WTC11 (cell line): ENCODE results near the gene UNC13D. TPM values are rescaled to one million over a fixed set of nuclear protein-coding genes. Genes with fewer than 3 reads are reported as not detected.
A peak's percentile ranks its signal among the peaks of the same experiment; 100 is the strongest.

Experiments used
- ATAC-seq: fragments of 200-7000 bp; cut with Tn5 transposase; 2 replicates; pipeline ENCODE4 v1.10.0; 2021; ENCODE audit warnings: mild to moderate bottlenecking, moderate library complexity
- CTCF ChIA-PET: fragments of 300-600 bp; sonication (Branson Sonifier 250); formaldehyde crosslinking; loops from one replicate; lab custom pipeline; 2021; ENCODE audit warnings: antibody characterized with exemption; lab: Charles Lee
- POLR2A ChIA-PET: fragments of 350-600 bp; sonication (Branson Sonifier 250); formaldehyde crosslinking; loops from one replicate; lab custom pipeline; 2021; ENCODE audit warnings: antibody characterized with exemption; lab: Charles Lee
- DNase-seq: peaks from one replicate; pipeline ENCODE4 v3.0.0; 2021; ENCODE audit warnings: low spot score
- H3K27ac Mint-ChIP-seq: 2 replicates; pipeline ENCODE4 v1.8.0; 2021; ENCODE audit warnings: mixed read lengths
- H3K27me3 Mint-ChIP-seq: 2 replicates; pipeline ENCODE4 v1.8.0; 2021; ENCODE audit warnings: low read depth, mild to moderate bottlenecking, moderate library complexity, mixed read lengths
- H3K36me3 Mint-ChIP-seq: 2 replicates; pipeline ENCODE4 v1.8.0; 2021; ENCODE audit warnings: mixed read lengths
- H3K4me1 Mint-ChIP-seq: 2 replicates; pipeline ENCODE4 v1.8.0; 2022; ENCODE audit warnings: mixed read lengths
- H3K4me3 Mint-ChIP-seq: 2 replicates; pipeline ENCODE4 v1.8.0; 2021; ENCODE audit warnings: mild to moderate bottlenecking, moderate library complexity, mixed read lengths
- H3K9me3 Mint-ChIP-seq: 2 replicates; pipeline ENCODE4 v1.8.0; 2021; ENCODE audit warnings: mixed read lengths
- CREM ChIP-seq: sonication (generic); formaldehyde crosslinking; IDR thresholded peaks from 2 replicates; pipeline ENCODE4 v1.8.1; 2022; ENCODE audit warnings: mild to moderate bottlenecking, missing genetic modification reagents, moderate library complexity
- E2F1 ChIP-seq: sonication (generic); formaldehyde crosslinking; IDR thresholded peaks from 2 replicates; pipeline ENCODE4 v1.8.0; 2022; ENCODE audit warnings: mild to moderate bottlenecking, missing genetic modification reagents
- EMX1 ChIP-seq: fragments of 250-450 bp; sonication (Bioruptor Pico); IDR thresholded peaks from 2 replicates; pipeline ENCODE4 v1.8.0; 2021; ENCODE audit warnings: mild to moderate bottlenecking
- HMGA2 ChIP-seq: fragments of 250-450 bp; sonication (Bioruptor Pico); IDR thresholded peaks from 2 replicates; pipeline ENCODE4 v1.4.0; 2021; ENCODE audit warnings: mild to moderate bottlenecking, moderate library complexity
- NFYB ChIP-seq: sonication (generic); formaldehyde crosslinking; conservative IDR thresholded peaks from 2 replicates; pipeline ENCODE4 v1.8.0; 2022; ENCODE audit warnings: low read depth, missing genetic modification reagents
- NR2C2 ChIP-seq: sonication (generic); formaldehyde crosslinking; IDR thresholded peaks from 2 replicates; pipeline ENCODE4 v1.8.0; 2022; ENCODE audit warnings: mild to moderate bottlenecking, missing genetic modification reagents
- SOX15 ChIP-seq: fragments of 250-450 bp; sonication (Bioruptor Pico); IDR thresholded peaks from 2 replicates; pipeline ENCODE4 v1.9.0; 2021; ENCODE audit warnings: mild to moderate bottlenecking
- SP1 ChIP-seq: sonication (generic); formaldehyde crosslinking; conservative IDR thresholded peaks from 2 replicates; pipeline ENCODE4 v1.8.1; 2022; ENCODE audit warnings: missing genetic modification reagents
- TEAD1 ChIP-seq: sonication (generic); formaldehyde crosslinking; IDR thresholded peaks from 2 replicates; pipeline ENCODE4 v1.8.0; 2022; ENCODE audit warnings: mild to moderate bottlenecking, missing genetic modification reagents
- ZNF532 ChIP-seq: fragments of 250-450 bp; sonication (Bioruptor Pico); IDR thresholded peaks from 2 replicates; pipeline ENCODE4 v1.9.0; 2021; ENCODE audit warnings: mild to moderate bottlenecking, borderline replicate concordance
- total RNA-seq: library from RNA; stranded (reverse); gene quantifications from 3 replicates; pipeline ENCODE4 v1.2.3, GENCODE V29; 2021
- TF ChIP-seq, protein P1 (sequence below): sonication (generic); formaldehyde crosslinking; IDR thresholded peaks from 2 replicates; pipeline ENCODE4 v1.8.1; 2023; ENCODE audit warnings: mild to moderate bottlenecking, missing genetic modification reagents, borderline replicate concordance
- TF ChIP-seq, protein P2 (sequence below): fragments of 250-450 bp; sonication (Bioruptor Pico); IDR thresholded peaks from 2 replicates; pipeline ENCODE4 v2.1.2; 2022; ENCODE audit warnings: mild to moderate bottlenecking, moderate library complexity
- TF ChIP-seq, protein P3 (sequence below): sonication (generic); formaldehyde crosslinking; IDR thresholded peaks from 2 replicates; pipeline ENCODE4 v1.8.1; 2023; ENCODE audit warnings: mild to moderate bottlenecking, moderate library complexity, missing genetic modification reagents
- TF ChIP-seq, protein P4 (sequence below): fragments of 250-450 bp; sonication (Bioruptor Pico); IDR thresholded peaks from 2 replicates; pipeline ENCODE4 v1.9.0; 2021; ENCODE audit warnings: moderate library complexity, mild to moderate bottlenecking, inconsistent platforms, borderline replicate concordance

Gene UNC13D
- total RNA-seq, 1 experiment from 2014 or later: 13.1 TPM

DNA sequence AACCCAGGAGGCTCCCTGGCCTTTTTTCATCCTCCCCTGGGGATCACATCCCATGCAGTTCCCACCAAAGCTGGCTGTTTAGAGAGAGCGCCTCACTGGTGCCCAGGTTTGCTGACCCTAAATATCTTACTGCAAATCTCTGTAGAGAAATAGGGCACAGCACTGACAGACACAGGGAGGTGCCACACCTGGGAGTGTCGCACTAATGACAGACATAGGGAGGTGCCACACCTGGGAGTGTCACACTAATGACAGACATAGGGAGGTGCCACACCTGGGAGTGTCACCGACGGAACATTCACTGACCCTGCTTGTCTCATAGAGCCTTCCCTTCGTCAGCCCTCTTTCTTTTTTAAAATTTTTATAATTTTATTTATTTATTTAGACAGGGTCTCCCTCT lies 34.0 kb downstream of the UNC13D start:
- TF ChIP-seq, protein P1, sequence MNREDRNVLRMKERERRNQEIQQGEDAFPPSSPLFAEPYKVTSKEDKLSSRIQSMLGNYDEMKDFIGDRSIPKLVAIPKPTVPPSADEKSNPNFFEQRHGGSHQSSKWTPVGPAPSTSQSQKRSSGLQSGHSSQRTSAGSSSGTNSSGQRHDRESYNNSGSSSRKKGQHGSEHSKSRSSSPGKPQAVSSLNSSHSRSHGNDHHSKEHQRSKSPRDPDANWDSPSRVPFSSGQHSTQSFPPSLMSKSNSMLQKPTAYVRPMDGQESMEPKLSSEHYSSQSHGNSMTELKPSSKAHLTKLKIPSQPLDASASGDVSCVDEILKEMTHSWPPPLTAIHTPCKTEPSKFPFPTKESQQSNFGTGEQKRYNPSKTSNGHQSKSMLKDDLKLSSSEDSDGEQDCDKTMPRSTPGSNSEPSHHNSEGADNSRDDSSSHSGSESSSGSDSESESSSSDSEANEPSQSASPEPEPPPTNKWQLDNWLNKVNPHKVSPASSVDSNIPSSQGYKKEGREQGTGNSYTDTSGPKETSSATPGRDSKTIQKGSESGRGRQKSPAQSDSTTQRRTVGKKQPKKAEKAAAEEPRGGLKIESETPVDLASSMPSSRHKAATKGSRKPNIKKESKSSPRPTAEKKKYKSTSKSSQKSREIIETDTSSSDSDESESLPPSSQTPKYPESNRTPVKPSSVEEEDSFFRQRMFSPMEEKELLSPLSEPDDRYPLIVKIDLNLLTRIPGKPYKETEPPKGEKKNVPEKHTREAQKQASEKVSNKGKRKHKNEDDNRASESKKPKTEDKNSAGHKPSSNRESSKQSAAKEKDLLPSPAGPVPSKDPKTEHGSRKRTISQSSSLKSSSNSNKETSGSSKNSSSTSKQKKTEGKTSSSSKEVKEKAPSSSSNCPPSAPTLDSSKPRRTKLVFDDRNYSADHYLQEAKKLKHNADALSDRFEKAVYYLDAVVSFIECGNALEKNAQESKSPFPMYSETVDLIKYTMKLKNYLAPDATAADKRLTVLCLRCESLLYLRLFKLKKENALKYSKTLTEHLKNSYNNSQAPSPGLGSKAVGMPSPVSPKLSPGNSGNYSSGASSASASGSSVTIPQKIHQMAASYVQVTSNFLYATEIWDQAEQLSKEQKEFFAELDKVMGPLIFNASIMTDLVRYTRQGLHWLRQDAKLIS (CRISPR knock-in tag): no peak
- TF ChIP-seq, protein P2, sequence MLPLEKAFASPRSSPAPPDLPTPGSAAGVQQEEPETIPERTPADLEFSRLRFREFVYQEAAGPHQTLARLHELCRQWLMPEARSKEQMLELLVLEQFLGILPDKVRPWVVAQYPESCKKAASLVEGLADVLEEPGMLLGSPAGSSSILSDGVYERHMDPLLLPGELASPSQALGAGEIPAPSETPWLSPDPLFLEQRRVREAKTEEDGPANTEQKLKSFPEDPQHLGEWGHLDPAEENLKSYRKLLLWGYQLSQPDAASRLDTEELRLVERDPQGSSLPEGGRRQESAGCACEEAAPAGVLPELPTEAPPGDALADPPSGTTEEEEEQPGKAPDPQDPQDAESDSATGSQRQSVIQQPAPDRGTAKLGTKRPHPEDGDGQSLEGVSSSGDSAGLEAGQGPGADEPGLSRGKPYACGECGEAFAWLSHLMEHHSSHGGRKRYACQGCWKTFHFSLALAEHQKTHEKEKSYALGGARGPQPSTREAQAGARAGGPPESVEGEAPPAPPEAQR (CRISPR knock-in tag): no peak
- peak; percentile 33; the same call in 1 of the 2 replicates for TF ChIP-seq SP1
- TF ChIP-seq, all 79 proteins: peak for 1
- ChIA-PET CTCF (no interaction called here), POLR2A (no interaction called here)
- H3K36me3 Mint-ChIP-seq: peaks cover 14% of the 10 kb centered on the region; the same call in 1 of the 2 replicates
- DNase-seq (no peak), ATAC-seq (peak; percentile 42)
- H3K4me3 Mint-ChIP-seq: no peak overlapping the region
- no peak overlapping the region for H3K27ac Mint-ChIP-seq
- no peaks in the 10 kb centered on the region for H3K4me1 Mint-ChIP-seq
- no peaks in the 10 kb centered on the region for H3K27me3 Mint-ChIP-seq
- H3K9me3 Mint-ChIP-seq: no peaks in the 10 kb centered on the region

DNA sequence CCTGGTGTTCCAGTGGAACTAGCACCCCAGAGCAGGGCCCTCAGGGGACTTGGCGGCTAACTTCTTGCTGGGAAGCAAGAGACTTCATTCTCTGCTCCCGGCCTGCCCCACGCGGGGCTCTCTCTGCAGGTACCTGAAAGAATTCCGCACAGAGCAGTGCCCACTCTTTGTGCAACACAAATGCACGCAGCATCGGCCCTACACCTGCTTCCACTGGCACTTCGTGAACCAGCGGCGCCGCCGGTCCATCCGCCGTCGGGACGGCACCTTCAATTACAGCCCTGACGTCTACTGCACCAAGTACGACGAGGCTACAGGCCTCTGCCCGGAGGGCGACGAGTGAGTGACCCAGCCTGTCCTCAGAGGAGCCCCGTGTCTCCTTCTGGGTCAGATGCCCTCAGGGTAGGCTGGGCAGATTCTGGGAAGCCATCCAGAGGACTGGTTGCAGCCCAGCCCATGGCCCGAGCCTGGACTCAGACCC lies 34.5 kb downstream of the UNC13D start:
- H3K4me3 Mint-ChIP-seq: no peak overlapping the region
- ChIA-PET POLR2A (no interaction called here), CTCF (interaction anchor here (0.8 to 3.5 kb wide), 2 partner anchors 21 to 46 kb away, joined by 5 to 12 read pairs; partner anchors contain the start of gene WBP2)
- TF ChIP-seq TEAD1 (CRISPR knock-in tag) (no peak), NR2C2 (CRISPR knock-in tag) (no peak), E2F1 (CRISPR knock-in tag) (no peak), SOX15 (CRISPR knock-in tag) (no peak), CREM (CRISPR knock-in tag) (no peak)
- TF ChIP-seq, protein P3, sequence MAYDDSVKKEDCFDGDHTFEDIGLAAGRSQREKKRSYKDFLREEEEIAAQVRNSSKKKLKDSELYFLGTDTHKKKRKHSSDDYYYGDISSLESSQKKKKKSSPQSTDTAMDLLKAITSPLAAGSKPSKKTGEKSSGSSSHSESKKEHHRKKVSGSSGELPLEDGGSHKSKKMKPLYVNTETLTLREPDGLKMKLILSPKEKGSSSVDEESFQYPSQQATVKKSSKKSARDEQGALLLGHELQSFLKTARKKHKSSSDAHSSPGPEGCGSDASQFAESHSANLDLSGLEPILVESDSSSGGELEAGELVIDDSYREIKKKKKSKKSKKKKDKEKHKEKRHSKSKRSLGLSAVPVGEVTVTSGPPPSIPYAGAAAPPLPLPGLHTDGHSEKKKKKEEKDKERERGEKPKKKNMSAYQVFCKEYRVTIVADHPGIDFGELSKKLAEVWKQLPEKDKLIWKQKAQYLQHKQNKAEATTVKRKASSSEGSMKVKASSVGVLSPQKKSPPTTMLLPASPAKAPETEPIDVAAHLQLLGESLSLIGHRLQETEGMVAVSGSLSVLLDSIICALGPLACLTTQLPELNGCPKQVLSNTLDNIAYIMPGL: no peak
- no peaks in the 10 kb centered on the region for H3K27me3 Mint-ChIP-seq
- DNase-seq: no peak
- no peaks in the 10 kb centered on the region for H3K9me3 Mint-ChIP-seq
- no peaks in the 10 kb centered on the region for H3K4me1 Mint-ChIP-seq
- no peak overlapping the region for H3K27ac Mint-ChIP-seq
- ATAC-seq: no peak
- H3K36me3 Mint-ChIP-seq: peaks cover 13% of the 10 kb centered on the region; the same call in 1 of the 2 replicates

GRCh38 chr17:75808905-75809621 lies 35.1 kb downstream of the UNC13D start:
- H3K27ac Mint-ChIP-seq: peak overlapping the region; percentile 88; the same call in 1 of the 2 replicates
- H3K9me3 Mint-ChIP-seq: no peaks in the 10 kb centered on the region
- H3K4me3 Mint-ChIP-seq: no peak overlapping the region
- ChIA-PET CTCF (interaction anchor here (0.8 to 3.5 kb wide), 3 partner anchors 21 to 55 kb away, joined by 3 to 12 read pairs (median 5); partner anchors contain the start of gene WBP2), POLR2A (no interaction called here)
- ATAC-seq: peak; percentile 17; the same call in 1 of the 2 replicates
- no peak for DNase-seq
- H3K4me1 Mint-ChIP-seq: no peaks in the 10 kb centered on the region
- no peaks in the 10 kb centered on the region for H3K27me3 Mint-ChIP-seq
- H3K36me3 Mint-ChIP-seq: peaks cover 9% of the 10 kb centered on the region; the same call in 1 of the 2 replicates
- no peak for TF ChIP-seq ZNF532 (CRISPR knock-in tag)
- no peak for TF ChIP-seq EMX1
- TF ChIP-seq SOX15 (CRISPR knock-in tag): no peak
- TF ChIP-seq HMGA2: no peak
- no peak for TF ChIP-seq E2F1 (CRISPR knock-in tag)
- TF ChIP-seq NFYB (CRISPR knock-in tag): no peak
- TF ChIP-seq, protein P4, sequence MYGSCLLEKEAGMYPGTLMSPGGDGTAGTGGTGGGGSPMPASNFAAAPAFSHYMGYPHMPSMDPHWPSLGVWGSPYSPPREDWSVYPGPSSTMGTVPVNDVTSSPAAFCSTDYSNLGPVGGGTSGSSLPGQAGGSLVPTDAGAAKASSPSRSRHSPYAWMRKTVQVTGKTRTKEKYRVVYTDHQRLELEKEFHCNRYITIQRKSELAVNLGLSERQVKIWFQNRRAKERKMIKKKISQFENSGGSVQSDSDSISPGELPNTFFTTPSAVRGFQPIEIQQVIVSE (CRISPR knock-in tag): no peak
